Endothelial cell of umbilical vein (primary cell): ENCODE results near the gene SCUBE3.
A peak's percentile ranks its signal among the peaks of the same experiment; 100 is the strongest.

ENCODE experiments used
- POLR2A ChIP-seq: IDR thresholded peaks from 2 replicates; pipeline ENCODE4 v1.6.1; 2012; ENCODE audit warnings: low read depth, mild to moderate bottlenecking, control low read depth, low read length
- TF ChIP-seq, protein P1 (sequence below): IDR thresholded peaks from 2 replicates; pipeline ENCODE4 v1.6.1; 2011; ENCODE audit not compliant: insufficient read depth, insufficient read length
- TF ChIP-seq, protein P2 (sequence below), 2 donors: IDR thresholded peaks; 1 replicate in 1 of 2; 2 replicates in 1 of 2; pipeline ENCODE4 v1.5.1; 2011; ENCODE audit warnings: low read length in 2 of 2, mild to moderate bottlenecking in 2 of 2, moderate library complexity in 2 of 2, control low read depth in 1 of 2, inconsistent platforms in 1 of 2, low read depth in 1 of 2; ENCODE audit not compliant: insufficient read depth in 1 of 2; ENCODE audit errors: extremely low read depth in 1 of 2

- TF ChIP-seq, protein P1, sequence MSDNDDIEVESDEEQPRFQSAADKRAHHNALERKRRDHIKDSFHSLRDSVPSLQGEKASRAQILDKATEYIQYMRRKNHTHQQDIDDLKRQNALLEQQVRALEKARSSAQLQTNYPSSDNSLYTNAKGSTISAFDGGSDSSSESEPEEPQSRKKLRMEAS = no peak
- TF ChIP-seq POLR2A = no peak
- TF ChIP-seq, protein P2, sequence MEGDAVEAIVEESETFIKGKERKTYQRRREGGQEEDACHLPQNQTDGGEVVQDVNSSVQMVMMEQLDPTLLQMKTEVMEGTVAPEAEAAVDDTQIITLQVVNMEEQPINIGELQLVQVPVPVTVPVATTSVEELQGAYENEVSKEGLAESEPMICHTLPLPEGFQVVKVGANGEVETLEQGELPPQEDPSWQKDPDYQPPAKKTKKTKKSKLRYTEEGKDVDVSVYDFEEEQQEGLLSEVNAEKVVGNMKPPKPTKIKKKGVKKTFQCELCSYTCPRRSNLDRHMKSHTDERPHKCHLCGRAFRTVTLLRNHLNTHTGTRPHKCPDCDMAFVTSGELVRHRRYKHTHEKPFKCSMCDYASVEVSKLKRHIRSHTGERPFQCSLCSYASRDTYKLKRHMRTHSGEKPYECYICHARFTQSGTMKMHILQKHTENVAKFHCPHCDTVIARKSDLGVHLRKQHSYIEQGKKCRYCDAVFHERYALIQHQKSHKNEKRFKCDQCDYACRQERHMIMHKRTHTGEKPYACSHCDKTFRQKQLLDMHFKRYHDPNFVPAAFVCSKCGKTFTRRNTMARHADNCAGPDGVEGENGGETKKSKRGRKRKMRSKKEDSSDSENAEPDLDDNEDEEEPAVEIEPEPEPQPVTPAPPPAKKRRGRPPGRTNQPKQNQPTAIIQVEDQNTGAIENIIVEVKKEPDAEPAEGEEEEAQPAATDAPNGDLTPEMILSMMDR (IDR thresholded peaks at IDR 0.05; ENCODE audit: extremely low read depth in 1 of 2, insufficient read depth in 1 of 2, low read depth in 1 of 2, low read length in 2 of 2) = peak; percentile 86 to 94
Measured at GRCh38 chr6:35240838-35241801, 27.4 kb downstream of the SCUBE3 start.
